ENCODE measurements around the gene PHKG2. TPM values are rescaled to one million over a fixed set of nuclear protein-coding genes. Genes with fewer than 3 reads are reported as not detected.

The PHKG2 gene
- total and polyA plus RNA-seq, 8 donors: 18.2 to 104 (median 32.4) TPM

DNA sequence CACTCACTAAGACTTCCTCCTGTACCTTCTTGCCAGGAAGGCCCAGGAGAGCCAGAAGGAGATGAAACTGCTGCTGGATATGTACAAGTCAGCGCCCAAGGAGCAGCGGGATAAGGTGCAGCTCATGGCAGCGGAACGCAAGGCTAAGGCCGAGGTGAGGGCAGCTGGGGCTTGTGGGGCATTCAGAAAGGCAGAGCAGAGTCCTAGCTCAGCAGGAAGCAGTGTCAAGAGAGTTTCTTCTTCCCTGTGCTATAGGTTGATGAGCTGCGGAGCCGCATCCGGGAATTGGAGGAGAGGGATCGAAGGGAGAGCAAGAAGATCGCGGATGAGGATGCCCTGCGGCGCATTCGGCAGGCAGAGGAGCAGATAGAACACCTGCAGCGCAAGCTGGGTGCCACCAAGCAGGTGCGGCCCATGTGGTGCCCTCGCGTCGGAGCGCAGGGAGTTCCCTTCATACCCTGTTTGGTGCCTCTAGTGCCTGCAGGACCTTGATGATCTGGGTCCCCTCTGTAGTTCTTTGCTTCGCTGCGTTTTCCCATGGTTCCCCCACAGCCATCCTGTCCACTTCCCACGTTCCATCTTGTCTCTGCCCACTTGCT is 20.5 kb downstream of the PHKG2 start:
- WGBS, 5 donors: 94 to 97% (median 95%) methylated on average over 17 to 23 of the region's 23 CpGs
- intact Hi-C loops (cut with DNase I; ENCODE audit: low total_unique reads): no loop called here
- peaks cover 87 to 100% (median 100%) of the 10 kb centered on the region in 4 donors for H3K36me3 ChIP-seq
- H3K4me1 ChIP-seq: peaks cover 3 to 15% (median 10%) of the 10 kb centered on the region in 4 donors
- TF ChIP-seq POLR2AphosphoS5 (IDR thresholded peaks at IDR 0.05): no peak
- no peak for TF ChIP-seq EP300 (IDR thresholded peaks at IDR 0.05)
- no peak for TF ChIP-seq POLR2A (IDR thresholded peaks at IDR 0.05)
- no peak for TF ChIP-seq CTCF (IDR thresholded peaks at IDR 0.05)
- DNase-seq: no peak
- no peak overlapping the region for H3K4me3 ChIP-seq
- H3K27me3 ChIP-seq: no peaks in the 10 kb centered on the region
- H3K27ac ChIP-seq: no peak overlapping the region
- no peaks in the 10 kb centered on the region for H3K9me3 ChIP-seq

DNA sequence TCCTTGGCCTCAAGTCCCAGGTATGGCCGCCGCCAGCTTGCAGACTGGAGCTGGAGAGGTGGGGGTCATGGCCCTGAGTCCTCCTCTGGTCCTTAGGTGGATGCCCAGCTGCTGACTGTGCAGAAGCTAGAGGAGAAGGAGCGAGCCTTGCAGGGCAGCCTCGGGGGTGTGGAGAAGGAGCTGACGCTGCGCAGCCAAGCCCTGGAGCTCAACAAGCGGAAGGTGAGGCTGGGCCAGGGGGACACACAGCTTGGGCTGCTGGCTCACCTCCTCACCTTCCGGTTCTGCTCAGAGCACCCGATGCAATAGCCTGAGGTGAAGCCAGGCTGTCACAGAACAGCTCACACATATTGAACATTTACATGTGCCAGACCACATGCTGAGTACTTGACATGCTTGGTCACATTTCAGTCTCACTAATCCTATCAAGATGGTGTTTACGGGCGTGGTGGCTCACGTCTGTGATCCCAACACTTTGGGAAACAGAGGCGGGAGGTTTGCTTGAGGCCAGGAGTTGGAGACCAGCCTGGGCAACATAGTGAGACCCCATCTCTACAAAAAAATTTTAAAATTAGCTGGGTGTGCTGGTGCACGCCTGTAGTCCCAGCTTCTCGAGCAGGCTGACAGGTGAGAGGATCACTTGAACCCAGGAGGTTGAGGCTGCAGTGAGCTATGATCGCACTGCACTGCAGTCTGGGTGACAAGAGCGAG is 21.3 kb downstream of the PHKG2 start:
- no peak for DNase-seq
- H3K27me3 ChIP-seq: no peaks in the 10 kb centered on the region
- peaks cover 0 to 9% (median 5%) of the 10 kb centered on the region in 4 donors for H3K4me1 ChIP-seq
- intact Hi-C loops (cut with DNase I; ENCODE audit: low total_unique reads): no loop called here
- peaks cover 88 to 100% (median 100%) of the 10 kb centered on the region in 4 donors for H3K36me3 ChIP-seq
- no peaks in the 10 kb centered on the region for H3K9me3 ChIP-seq
- no peak overlapping the region for H3K4me3 ChIP-seq
- TF ChIP-seq EP300 (IDR thresholded peaks at IDR 0.05) (no peak), POLR2A (IDR thresholded peaks at IDR 0.05) (no peak), POLR2AphosphoS5 (IDR thresholded peaks at IDR 0.05) (no peak), CTCF (IDR thresholded peaks at IDR 0.05) (no peak)
- no peak overlapping the region for H3K27ac ChIP-seq
- 89 to 94% (median 93%) methylated on average over 12 to 17 of the region's 17 CpGs for WGBS, 5 donors

- intact Hi-C loops (cut with DNase I; ENCODE audit: low total_unique reads): no loop called here
- Histone ChIP-seq H3K27me3 (no peaks in the 10 kb centered on the region), H3K4me3 (no peak overlapping the region), H3K27ac (no peak overlapping the region), H3K36me3 (peaks cover 66 to 81% (median 80%) of the 10 kb centered on the region in 4 donors), H3K4me1 (peaks cover 13 to 28% (median 22%) of the 10 kb centered on the region in 4 donors), H3K9me3 (no peaks in the 10 kb centered on the region)
- DNase-seq: no peak
- TF ChIP-seq POLR2A (IDR thresholded peaks at IDR 0.05): no peak
- TF ChIP-seq POLR2AphosphoS5 (IDR thresholded peaks at IDR 0.05): no peak
- no peak for TF ChIP-seq CTCF (IDR thresholded peaks at IDR 0.05)
- no peak for TF ChIP-seq EP300 (IDR thresholded peaks at IDR 0.05)
- WGBS, 5 donors: 87 to 95% (median 92%) methylated on average over 12 to 14 of the region's 14 CpGs
These were observed 23.5 kb downstream of the PHKG2 start for GRCh38 chr16:30771726-30772125.

GRCh38 chr16:30773826-30774225 is 25.6 kb downstream of the PHKG2 start:
- Histone ChIP-seq H3K4me1 (peaks cover 21 to 40% (median 31%) of the 10 kb centered on the region in 4 donors), H3K27ac (no peak overlapping the region), H3K36me3 (peaks cover 47 to 60% (median 59%) of the 10 kb centered on the region in 4 donors), H3K9me3 (no peaks in the 10 kb centered on the region), H3K4me3 (no peak overlapping the region), H3K27me3 (no peaks in the 10 kb centered on the region)
- WGBS, 5 donors: 83 to 87% (median 85%) methylated on average over 13 to 14 of the region's 14 CpGs
- intact Hi-C loops (cut with DNase I; ENCODE audit: low total_unique reads): no loop called here
- TF ChIP-seq POLR2A (IDR thresholded peaks at IDR 0.05) (no peak), CTCF (IDR thresholded peaks at IDR 0.05) (no peak), EP300 (IDR thresholded peaks at IDR 0.05) (no peak), POLR2AphosphoS5 (IDR thresholded peaks at IDR 0.05) (no peak)
- DNase-seq: no peak
